ENCODE results near the gene MEIS1.
"Not testable (repeated sequence)": the region's sequence is repeated elsewhere in the genome, so short reads cannot be mapped to it uniquely, and the experiment has no call there.

The MEIS1 gene

GRCh38 chr2:66434679-66435548 lies at the start of gene MEIS1:
MEIS1 (plus strand) TSS chr2:66435125; CDS start chr2:66435857, 732 bp downstream.
- FAIRE-seq (peak; percentile 4), DNase-seq (ENCODE audit: low spot score) (peak; percentile 88)

- DNase-seq (ENCODE audit: low spot score) (no peak), FAIRE-seq (no peak)
Measured at GRCh38 chr2:66387016-66387753, 47.7 kb upstream of the MEIS1 start.

- no peak for FAIRE-seq
- no peak for DNase-seq (ENCODE audit: low spot score)
Measured at GRCh38 chr2:66389651-66390131, 45.2 kb upstream of the MEIS1 start.

- FAIRE-seq (no peak), DNase-seq (ENCODE audit: low spot score) (no peak)
Measured at GRCh38 chr2:66390152-66390551, 44.8 kb upstream of the MEIS1 start.

- DNase-seq (ENCODE audit: low spot score): no peak
- FAIRE-seq: no peak
Measured at GRCh38 chr2:66390811-66391210, 44.1 kb upstream of the MEIS1 start.

GRCh38 chr2:66391240-66391639 lies 43.7 kb upstream of the MEIS1 start:
- FAIRE-seq; DNase-seq (ENCODE audit: low spot score): not testable (repeated sequence)

GRCh38 chr2:66405473-66405872 lies 29.5 kb upstream of the MEIS1 start:
- no peak for FAIRE-seq
- DNase-seq (ENCODE audit: low spot score): no peak

- no peak for DNase-seq (ENCODE audit: low spot score)
- FAIRE-seq: no peak
Measured at GRCh38 chr2:66408905-66409304, 26.0 kb upstream of the MEIS1 start.

- no peak for DNase-seq (ENCODE audit: low spot score)
- no peak for FAIRE-seq
Measured at GRCh38 chr2:66412874-66413273, 22.1 kb upstream of the MEIS1 start.

- FAIRE-seq (no peak), DNase-seq (ENCODE audit: low spot score) (no peak)
Measured at GRCh38 chr2:66414896-66415295, 20.0 kb upstream of the MEIS1 start.

- DNase-seq (ENCODE audit: low spot score): no peak
- FAIRE-seq: no peak
Measured at GRCh38 chr2:66418381-66418780, 16.5 kb upstream of the MEIS1 start.

- DNase-seq (ENCODE audit: low spot score): no peak
- FAIRE-seq: no peak
Measured at GRCh38 chr2:66421612-66422011, 13.3 kb upstream of the MEIS1 start.

- FAIRE-seq (no peak), DNase-seq (ENCODE audit: low spot score) (no peak)
Measured at GRCh38 chr2:66423391-66424124, 11.4 kb upstream of the MEIS1 start.

GRCh38 chr2:66426244-66427111 lies 8.4 kb upstream of the MEIS1 start:
- DNase-seq (ENCODE audit: low spot score): no peak
- FAIRE-seq: no peak

GRCh38 chr2:66427300-66427699 lies 7.6 kb upstream of the MEIS1 start:
- FAIRE-seq (no peak), DNase-seq (ENCODE audit: low spot score) (no peak)

- peak; percentile 68 for FAIRE-seq
- DNase-seq (ENCODE audit: low spot score): peak; percentile 37
Measured at GRCh38 chr2:66428986-66429612, 5.8 kb upstream of the MEIS1 start.

GRCh38 chr2:66429693-66430504 lies 5.0 kb upstream of the MEIS1 start:
- DNase-seq (ENCODE audit: low spot score) (no peak), FAIRE-seq (no peak)

GRCh38 chr2:66430505-66431273 lies 4.2 kb upstream of the MEIS1 start:
- DNase-seq (ENCODE audit: low spot score) (no peak), FAIRE-seq (no peak)

GRCh38 chr2:66431274-66431642 lies 3.7 kb upstream of the MEIS1 start:
- no peak for FAIRE-seq
- DNase-seq (ENCODE audit: low spot score): no peak
